ENCODE data around the gene AFF3.

DNA sequence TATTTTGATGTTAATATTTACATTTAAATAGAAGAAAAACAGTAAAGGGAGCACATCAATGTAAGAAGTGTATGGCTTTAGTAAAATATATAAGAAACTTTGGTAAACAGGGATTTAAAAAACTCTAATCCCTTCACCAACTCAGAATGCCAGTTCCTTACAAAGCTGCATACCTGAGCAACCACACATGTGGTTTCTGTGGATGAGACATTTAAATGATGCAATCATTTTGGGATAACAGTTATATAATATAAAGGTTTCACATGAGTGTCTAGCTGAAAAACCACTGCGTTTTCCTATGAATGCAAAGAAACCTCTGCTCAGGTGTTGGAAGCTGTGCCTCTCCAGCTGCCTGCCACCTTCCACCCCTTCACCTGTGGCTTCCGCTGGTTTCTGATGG lies 443.5 kb downstream of the AFF3 start:
- no peak for TF ChIP-seq CTCF (IDR thresholded peaks at IDR 0.05)
- no peak for TF ChIP-seq POLR2A (IDR thresholded peaks at IDR 0.05)
- no peak for TF ChIP-seq POLR2AphosphoS5 (IDR thresholded peaks at IDR 0.05)
- TF ChIP-seq EP300 (IDR thresholded peaks at IDR 0.05) = no peak
